Skeletal muscle tissue (tissue), 4 donors: ENCODE measurements around the gene RAX. TPM values are rescaled to one million over a fixed set of nuclear protein-coding genes. Genes with fewer than 3 reads are reported as not detected.
"Not testable (repeated sequence)": the region's sequence is repeated elsewhere in the genome, so short reads cannot be mapped to it uniquely, and the experiment has no call there.

Source experiments
- H3K27ac ChIP-seq: one replicate; pipeline ENCODE4 v1.7.0; 2013; ENCODE audit warnings: mild to moderate bottlenecking, low read depth, low read length, inconsistent platforms
- H3K27me3 ChIP-seq, 3 donors: one replicate each; pipeline ENCODE4 v1.7.0; 2013; ENCODE audit warnings: low read length in 3 of 3; ENCODE audit not compliant: control insufficient read depth in 3 of 3, insufficient read depth in 3 of 3
- H3K36me3 ChIP-seq, 3 donors: one replicate each; pipeline ENCODE4 v1.7.0; 2013; ENCODE audit warnings: low read length in 3 of 3; ENCODE audit not compliant: control insufficient read depth in 3 of 3, insufficient read depth in 3 of 3
- H3K4me1 ChIP-seq, 3 donors: one replicate each; pipeline ENCODE4 v1.7.0; 2013; ENCODE audit warnings: low read length in 3 of 3, mild to moderate bottlenecking in 3 of 3; ENCODE audit not compliant: control insufficient read depth in 3 of 3, insufficient read depth in 3 of 3
- H3K4me3 ChIP-seq, 3 donors: one replicate each; pipeline ENCODE4 v1.7.0; 2013; ENCODE audit warnings: low read length in 3 of 3
- H3K9ac ChIP-seq, 3 donors: one replicate each; pipeline ENCODE4 v1.7.0; 2013; ENCODE audit warnings: low read length in 3 of 3, mild to moderate bottlenecking in 3 of 3, moderate library complexity in 2 of 3, low read depth in 1 of 3
- H3K9me3 ChIP-seq, 3 donors: one replicate each; pipeline ENCODE4 v1.7.0; 2013; ENCODE audit warnings: low read length in 3 of 3; ENCODE audit not compliant: control insufficient read depth in 3 of 3
- total RNA-seq: library from RNA; depleted of rRNA; stranded (reverse); fragments of >200 nt; gene quantifications from one replicate; pipeline ENCODE4 v1.2.3, GENCODE V29; 2014
- donor health status: Osteomylitis.

Gene RAX
- total RNA-seq, 1 donor from 2014 or later, result not detected

- peaks cover 41 to 47% (median 42%) of the 10 kb centered on the region in 3 donors for H3K27me3 ChIP-seq
- H3K9ac ChIP-seq, H3K27ac ChIP-seq, H3K4me1 ChIP-seq, H3K36me3 ChIP-seq, H3K4me3 ChIP-seq, H3K9me3 ChIP-seq: not testable (repeated sequence)
Measured at GRCh38 chr18:59262243-59262642, 11.0 kb downstream of the RAX start.

- not testable (repeated sequence) for H3K36me3 ChIP-seq, H3K9ac ChIP-seq, H3K9me3 ChIP-seq, H3K4me3 ChIP-seq, H3K4me1 ChIP-seq, H3K27ac ChIP-seq
- peaks cover 37 to 43% (median 38%) of the 10 kb centered on the region in 3 donors for H3K27me3 ChIP-seq
Measured at GRCh38 chr18:59261842-59262241, 11.4 kb downstream of the RAX start.

- H3K4me1 ChIP-seq, H3K9ac ChIP-seq, H3K4me3 ChIP-seq, H3K27me3 ChIP-seq, H3K9me3 ChIP-seq, H3K27ac ChIP-seq, H3K36me3 ChIP-seq: not testable (repeated sequence)
Measured at GRCh38 chr18:59255491-59255890, 17.8 kb downstream of the RAX start.

- Histone ChIP-seq H3K9me3 (no peaks in the 10 kb centered on the region), H3K27ac (no peak overlapping the region), H3K27me3 (peaks cover 8 to 14% (median 13%) of the 10 kb centered on the region in 3 donors), H3K4me3 (no peak overlapping the region), H3K9ac (no peak overlapping the region), H3K36me3 (no peaks in the 10 kb centered on the region), H3K4me1 (no peaks in the 10 kb centered on the region)
Measured at GRCh38 chr18:59249199-59249774, 24.0 kb downstream of the RAX start.

GRCh38 chr18:59246796-59247195 is 26.5 kb downstream of the RAX start:
- Histone ChIP-seq H3K9ac (no peak overlapping the region), H3K4me3 (no peak overlapping the region), H3K36me3 (no peaks in the 10 kb centered on the region), H3K27ac (no peak overlapping the region), H3K27me3 (peaks cover 8 to 13% (median 11%) of the 10 kb centered on the region in 3 donors), H3K4me1 (no peaks in the 10 kb centered on the region), H3K9me3 (no peaks in the 10 kb centered on the region)

GRCh38 chr18:59242906-59243305 is 30.3 kb downstream of the RAX start:
- Histone ChIP-seq H3K9ac (no peak overlapping the region), H3K36me3 (no peaks in the 10 kb centered on the region), H3K4me3 (no peak overlapping the region), H3K27ac (no peak overlapping the region), H3K9me3 (peaks cover 0 to 3% (median 0%) of the 10 kb centered on the region in 3 donors), H3K27me3 (peaks cover 8 to 19% (median 9%) of the 10 kb centered on the region in 3 donors), H3K4me1 (no peaks in the 10 kb centered on the region)

- H3K27ac ChIP-seq, result no peak overlapping the region
- H3K9ac ChIP-seq, result no peak overlapping the region
- H3K36me3 ChIP-seq, result no peaks in the 10 kb centered on the region
Measured at GRCh38 chr18:59239642-59240041, 33.6 kb downstream of the RAX start.

GRCh38 chr18:59238385-59238784 is 34.9 kb downstream of the RAX start:
- Histone ChIP-seq H3K27ac (no peak overlapping the region), H3K9me3 (peaks cover 0 to 3% (median 0%) of the 10 kb centered on the region in 3 donors), H3K36me3 (no peaks in the 10 kb centered on the region), H3K4me1 (no peaks in the 10 kb centered on the region), H3K4me3 (no peak overlapping the region), H3K27me3 (peaks cover 0 to 7% (median 0%) of the 10 kb centered on the region in 3 donors), H3K9ac (no peak overlapping the region)

More at GRCh38 chr18:59239642-59240041, 33.6 kb downstream of the RAX start:
- Histone ChIP-seq H3K4me1 (no peaks in the 10 kb centered on the region), H3K4me3 (no peak overlapping the region), H3K9me3 (peaks cover 0 to 3% (median 0%) of the 10 kb centered on the region in 3 donors), H3K27me3 (peaks cover 0 to 7% (median 0%) of the 10 kb centered on the region in 3 donors)

GRCh38 chr18:59233017-59233410 is 40.2 kb downstream of the RAX start:
- Histone ChIP-seq H3K27me3 (no peaks in the 10 kb centered on the region), H3K36me3 (no peaks in the 10 kb centered on the region), H3K27ac (no peak overlapping the region), H3K9ac (no peak overlapping the region), H3K4me1 (no peaks in the 10 kb centered on the region), H3K4me3 (no peak overlapping the region), H3K9me3 (no peaks in the 10 kb centered on the region)

GRCh38 chr18:59232309-59233016 is 40.8 kb downstream of the RAX start:
- H3K36me3 ChIP-seq, result no peaks in the 10 kb centered on the region
- no peak overlapping the region for H3K4me3 ChIP-seq
- H3K9me3 ChIP-seq, result no peaks in the 10 kb centered on the region
- no peaks in the 10 kb centered on the region for H3K27me3 ChIP-seq
- no peaks in the 10 kb centered on the region for H3K4me1 ChIP-seq
- no peak overlapping the region for H3K27ac ChIP-seq
- H3K9ac ChIP-seq, result no peak overlapping the region
